Measurements from ENCODE around the gene SFPQ.

Gene SFPQ

GRCh38 chr1:35210321-35211119, 17.6 kb upstream of the SFPQ start:
- H3K4me1 ChIP-seq (ENCODE audit: control insufficient read depth, insufficient read depth, low read length), result peaks cover 17% of the 10 kb centered on the region
- peak overlapping the region; percentile 57 for H3K9ac ChIP-seq (ENCODE audit: low read depth, low read length)
- peak overlapping the region; percentile 70 for H3K27ac ChIP-seq (ENCODE audit: low read depth, low read length)
- peak overlapping the region; percentile 22; the same call in 1 of the 2 replicates for H3K4me3 ChIP-seq (ENCODE audit: low read depth, low read length)
- no peaks in the 10 kb centered on the region for H3K36me3 ChIP-seq (ENCODE audit: control insufficient read depth, insufficient read depth, low read length)
- no peaks in the 10 kb centered on the region for H3K9me3 ChIP-seq (ENCODE audit: control insufficient read depth, insufficient read depth, low read length)
- H3K27me3 ChIP-seq (ENCODE audit: control insufficient read depth, insufficient read depth, low read length), result no peaks in the 10 kb centered on the region

DNA sequence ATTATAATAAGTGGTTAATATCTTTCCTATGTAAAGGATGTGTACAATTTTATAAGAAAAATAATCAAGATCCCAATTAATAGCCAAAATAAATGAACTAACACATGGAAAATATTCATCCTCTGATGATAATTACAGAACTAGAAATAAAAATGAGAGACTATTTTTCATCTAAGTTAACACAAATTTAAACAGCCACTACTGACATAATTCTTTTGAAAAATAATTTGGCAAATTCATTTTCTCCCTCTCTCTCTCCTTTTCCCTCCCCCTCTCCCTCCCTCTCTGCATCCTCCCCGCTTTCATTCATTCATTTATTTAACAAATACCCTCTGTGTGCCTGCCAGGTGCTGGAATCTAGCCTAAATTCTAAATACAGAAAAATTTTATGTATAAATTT, 10.3 kb upstream of the SFPQ start:
- Histone ChIP-seq H3K9me3 (ENCODE audit: control insufficient read depth, insufficient read depth, low read length) (no peaks in the 10 kb centered on the region), H3K9ac (ENCODE audit: low read depth, low read length) (no peak overlapping the region), H3K36me3 (ENCODE audit: control insufficient read depth, insufficient read depth, low read length) (no peaks in the 10 kb centered on the region), H3K27me3 (ENCODE audit: control insufficient read depth, insufficient read depth, low read length) (no peaks in the 10 kb centered on the region), H3K4me3 (ENCODE audit: low read depth, low read length) (no peak overlapping the region), H3K27ac (ENCODE audit: low read depth, low read length) (no peak overlapping the region), H3K4me1 (ENCODE audit: control insufficient read depth, insufficient read depth, low read length) (peaks cover 7% of the 10 kb centered on the region; the same call in 1 of the 2 replicates)

DNA sequence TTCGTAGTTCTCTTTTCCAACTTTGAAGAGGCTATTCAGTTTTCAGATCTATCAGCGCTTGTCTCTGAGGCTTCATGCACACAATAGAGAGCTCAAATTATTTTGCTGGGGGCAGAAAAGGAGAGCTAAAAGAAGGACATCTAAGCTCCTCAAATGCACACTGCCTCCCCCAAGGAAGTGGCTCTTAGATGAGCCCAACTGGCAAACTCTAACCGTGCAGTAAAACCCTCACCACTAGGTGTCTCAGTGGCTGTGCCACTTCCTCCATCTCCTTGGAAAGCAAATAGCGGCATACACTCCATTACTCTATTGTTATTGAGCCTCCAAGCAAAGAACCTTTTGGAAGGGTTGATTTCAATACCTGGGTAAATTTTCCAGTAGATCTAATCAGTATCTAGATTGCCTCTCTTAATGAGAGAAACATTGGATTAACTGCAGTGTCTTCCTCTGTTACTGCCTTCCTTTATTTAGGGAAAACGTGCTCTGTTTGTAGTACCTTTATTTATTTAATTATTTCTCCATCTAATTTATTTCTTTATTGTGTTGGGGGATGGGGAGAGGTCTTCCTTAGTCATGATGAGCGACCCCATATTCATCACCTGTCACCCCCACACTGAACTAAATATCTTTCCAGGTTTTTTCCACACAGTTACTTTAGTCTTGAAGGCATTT, 9.2 kb upstream of the SFPQ start:
- H3K4me1 ChIP-seq (ENCODE audit: control insufficient read depth, insufficient read depth, low read length), result peaks cover 7% of the 10 kb centered on the region; the same call in 1 of the 2 replicates
- H3K36me3 ChIP-seq (ENCODE audit: control insufficient read depth, insufficient read depth, low read length), result no peaks in the 10 kb centered on the region
- H3K9me3 ChIP-seq (ENCODE audit: control insufficient read depth, insufficient read depth, low read length), result no peaks in the 10 kb centered on the region
- no peak overlapping the region for H3K9ac ChIP-seq (ENCODE audit: low read depth, low read length)
- no peaks in the 10 kb centered on the region for H3K27me3 ChIP-seq (ENCODE audit: control insufficient read depth, insufficient read depth, low read length)
- peak overlapping the region; percentile 14; the same call in 1 of the 2 replicates for H3K4me3 ChIP-seq (ENCODE audit: low read depth, low read length)
- H3K27ac ChIP-seq (ENCODE audit: low read depth, low read length), result no peak overlapping the region

DNA sequence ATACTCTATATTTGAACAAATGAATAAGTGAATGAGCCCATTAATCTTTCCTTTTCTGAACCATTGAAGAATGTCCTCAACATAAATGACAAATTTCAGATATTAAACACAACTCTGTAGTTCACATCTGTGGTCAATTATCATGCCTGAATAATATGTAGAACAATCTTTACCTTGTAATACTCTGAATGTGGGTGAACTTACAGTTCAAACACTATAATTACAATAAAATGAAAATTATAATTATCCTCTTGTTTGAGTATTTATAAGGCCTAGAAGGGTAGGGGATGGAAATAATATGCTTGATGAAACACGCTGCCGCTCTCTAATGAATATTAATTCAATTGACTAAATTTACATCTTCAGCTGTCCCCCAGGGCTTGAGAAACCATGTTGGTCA, 8.7 kb upstream of the SFPQ start:
- H3K27me3 ChIP-seq (ENCODE audit: control insufficient read depth, insufficient read depth, low read length), result no peaks in the 10 kb centered on the region
- H3K4me1 ChIP-seq (ENCODE audit: control insufficient read depth, insufficient read depth, low read length), result peaks cover 7% of the 10 kb centered on the region; the same call in 1 of the 2 replicates
- no peaks in the 10 kb centered on the region for H3K9me3 ChIP-seq (ENCODE audit: control insufficient read depth, insufficient read depth, low read length)
- no peak overlapping the region for H3K4me3 ChIP-seq (ENCODE audit: low read depth, low read length)
- no peak overlapping the region for H3K27ac ChIP-seq (ENCODE audit: low read depth, low read length)
- H3K36me3 ChIP-seq (ENCODE audit: control insufficient read depth, insufficient read depth, low read length), result no peaks in the 10 kb centered on the region
- no peak overlapping the region for H3K9ac ChIP-seq (ENCODE audit: low read depth, low read length)

DNA sequence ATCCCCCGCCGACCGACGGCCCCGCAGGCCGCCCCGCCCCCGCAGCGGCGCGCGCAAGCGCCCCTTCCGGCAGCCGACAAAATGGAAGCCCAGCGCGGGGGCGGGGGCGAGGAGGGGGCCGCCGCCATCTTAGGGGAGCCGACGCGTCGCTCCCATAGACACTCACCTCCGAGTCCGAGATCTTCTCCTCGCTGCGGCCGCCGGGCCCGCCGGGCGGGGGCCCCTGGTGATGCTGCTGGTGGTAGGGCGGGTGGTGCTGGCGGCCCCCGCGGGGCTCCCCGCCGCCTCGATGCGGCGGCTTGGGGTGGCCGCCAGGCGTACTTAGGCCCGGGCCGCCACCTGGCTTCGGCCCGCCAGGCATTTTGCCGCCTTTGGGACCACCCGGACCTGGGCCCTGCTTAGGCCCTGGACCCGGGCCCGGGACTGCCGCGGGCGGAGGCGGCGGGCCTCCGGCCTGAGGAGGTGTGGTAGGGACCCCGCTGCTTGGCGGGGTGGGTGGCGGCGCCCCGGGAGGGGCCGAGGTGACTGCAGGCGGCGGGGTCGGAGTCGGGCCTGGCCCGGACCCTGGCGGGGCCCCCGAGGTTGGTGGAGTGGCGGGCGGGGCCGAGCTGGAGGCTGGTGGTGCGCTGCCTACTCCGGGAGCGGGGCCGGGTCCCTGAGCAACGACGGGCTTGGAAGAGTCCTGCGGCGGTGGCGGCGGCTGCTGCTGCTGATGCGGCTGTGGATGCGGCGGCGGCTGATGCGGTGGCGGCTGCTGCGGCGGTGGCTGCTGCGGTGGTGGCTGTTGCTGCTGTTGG, 691 bp downstream of the SFPQ start:
- H3K27ac ChIP-seq (ENCODE audit: low read depth, low read length), result peak overlapping the region; percentile 97
- H3K9ac ChIP-seq (ENCODE audit: low read depth, low read length), result peak overlapping the region; percentile 98
- H3K36me3 ChIP-seq (ENCODE audit: control insufficient read depth, insufficient read depth, low read length), result peaks cover 46% of the 10 kb centered on the region
- H3K27me3 ChIP-seq (ENCODE audit: control insufficient read depth, insufficient read depth, low read length), result no peaks in the 10 kb centered on the region
- peaks cover 20% of the 10 kb centered on the region; the same call in 1 of the 2 replicates for H3K4me1 ChIP-seq (ENCODE audit: control insufficient read depth, insufficient read depth, low read length)
- peak overlapping the region; percentile 91 for H3K4me3 ChIP-seq (ENCODE audit: low read depth, low read length)
- no peaks in the 10 kb centered on the region for H3K9me3 ChIP-seq (ENCODE audit: control insufficient read depth, insufficient read depth, low read length)

- Histone ChIP-seq H3K9ac (ENCODE audit: low read depth, low read length) (peak overlapping the region; percentile 98), H3K4me3 (ENCODE audit: low read depth, low read length) (peak overlapping the region; percentile 91), H3K9me3 (ENCODE audit: control insufficient read depth, insufficient read depth, low read length) (no peaks in the 10 kb centered on the region), H3K27me3 (ENCODE audit: control insufficient read depth, insufficient read depth, low read length) (no peaks in the 10 kb centered on the region), H3K4me1 (ENCODE audit: control insufficient read depth, insufficient read depth, low read length) (peaks cover 20% of the 10 kb centered on the region; the same call in 1 of the 2 replicates), H3K36me3 (ENCODE audit: control insufficient read depth, insufficient read depth, low read length) (peaks cover 53% of the 10 kb centered on the region), H3K27ac (ENCODE audit: low read depth, low read length) (peak overlapping the region; percentile 16)
These were observed 1.4 kb downstream of the SFPQ start for GRCh38 chr1:35191429-35192055.

GRCh38 chr1:35190784-35191183, 2.2 kb downstream of the SFPQ start:
- no peaks in the 10 kb centered on the region for H3K9me3 ChIP-seq (ENCODE audit: control insufficient read depth, insufficient read depth, low read length)
- H3K36me3 ChIP-seq (ENCODE audit: control insufficient read depth, insufficient read depth, low read length), result peaks cover 60% of the 10 kb centered on the region
- peaks cover 20% of the 10 kb centered on the region; the same call in 1 of the 2 replicates for H3K4me1 ChIP-seq (ENCODE audit: control insufficient read depth, insufficient read depth, low read length)
- H3K9ac ChIP-seq (ENCODE audit: low read depth, low read length), result peak overlapping the region; percentile 98
- no peak overlapping the region for H3K27ac ChIP-seq (ENCODE audit: low read depth, low read length)
- no peaks in the 10 kb centered on the region for H3K27me3 ChIP-seq (ENCODE audit: control insufficient read depth, insufficient read depth, low read length)
- peak overlapping the region; percentile 91 for H3K4me3 ChIP-seq (ENCODE audit: low read depth, low read length)

- Histone ChIP-seq H3K36me3 (ENCODE audit: control insufficient read depth, insufficient read depth, low read length) (peaks cover 80% of the 10 kb centered on the region), H3K27ac (ENCODE audit: low read depth, low read length) (no peak overlapping the region), H3K27me3 (ENCODE audit: control insufficient read depth, insufficient read depth, low read length) (no peaks in the 10 kb centered on the region), H3K9me3 (ENCODE audit: control insufficient read depth, insufficient read depth, low read length) (no peaks in the 10 kb centered on the region), H3K4me3 (ENCODE audit: low read depth, low read length) (no peak overlapping the region), H3K9ac (ENCODE audit: low read depth, low read length) (no peak overlapping the region), H3K4me1 (ENCODE audit: control insufficient read depth, insufficient read depth, low read length) (peaks cover 20% of the 10 kb centered on the region; the same call in 1 of the 2 replicates)
These were observed 4.2 kb downstream of the SFPQ start for GRCh38 chr1:35188578-35189392.

- H3K4me3 ChIP-seq (ENCODE audit: low read depth, low read length), result no peak overlapping the region
- no peaks in the 10 kb centered on the region for H3K9me3 ChIP-seq (ENCODE audit: control insufficient read depth, insufficient read depth, low read length)
- no peaks in the 10 kb centered on the region for H3K27me3 ChIP-seq (ENCODE audit: control insufficient read depth, insufficient read depth, low read length)
- no peak overlapping the region for H3K9ac ChIP-seq (ENCODE audit: low read depth, low read length)
- no peak overlapping the region for H3K27ac ChIP-seq (ENCODE audit: low read depth, low read length)
- peaks cover 16% of the 10 kb centered on the region; the same call in 1 of the 2 replicates for H3K4me1 ChIP-seq (ENCODE audit: control insufficient read depth, insufficient read depth, low read length)
- peaks cover 89% of the 10 kb centered on the region for H3K36me3 ChIP-seq (ENCODE audit: control insufficient read depth, insufficient read depth, low read length)
These were observed 5.1 kb downstream of the SFPQ start for GRCh38 chr1:35187816-35188342.
